GM19395 (cell line): ENCODE data around the gene BCOR.

Source experiments
- ATAC-seq: cut with Tn5 transposase; IDR thresholded peaks from one replicate; pipeline ENCODE4 v1.9.1; 2021; ENCODE audit warnings: mild to moderate bottlenecking, moderate library complexity; ENCODE audit not compliant: unreplicated experiment

BCOR gene

GRCh38 chrX:40035726-40036125, 62.0 kb downstream of the BCOR start:
- ATAC-seq, result no peak

GRCh38 chrX:40031911-40032310, 65.8 kb downstream of the BCOR start:
- no peak for ATAC-seq

GRCh38 chrX:40030205-40030604, 67.6 kb downstream of the BCOR start:
- ATAC-seq, result no peak

- ATAC-seq, result peak; percentile 62
Observed at GRCh38 chrX:40022421-40022820, 75.3 kb downstream of the BCOR start.

- no peak for ATAC-seq
Observed at GRCh38 chrX:40021647-40022046, 76.1 kb downstream of the BCOR start.

GRCh38 chrX:40019541-40019940, 78.2 kb downstream of the BCOR start:
- no peak for ATAC-seq

- no peak for ATAC-seq
Observed at GRCh38 chrX:40018041-40018440, 79.7 kb downstream of the BCOR start.

- ATAC-seq, result no peak
Observed at GRCh38 chrX:40016749-40017148, 81.0 kb downstream of the BCOR start.

GRCh38 chrX:40015693-40016092, 82.1 kb downstream of the BCOR start:
- ATAC-seq, result no peak

GRCh38 chrX:40013266-40014195, 84.2 kb downstream of the BCOR start:
- ATAC-seq, result peak; percentile 33

- peak; percentile 49 for ATAC-seq
Observed at GRCh38 chrX:40012868-40013265, 84.9 kb downstream of the BCOR start.

- no peak for ATAC-seq
Observed at GRCh38 chrX:40012039-40012867, 85.5 kb downstream of the BCOR start.

GRCh38 chrX:40011322-40012038, 86.3 kb downstream of the BCOR start:
- ATAC-seq, result no peak

GRCh38 chrX:40010550-40011321, 87.0 kb downstream of the BCOR start:
- no peak for ATAC-seq

GRCh38 chrX:40009890-40010289, 87.9 kb downstream of the BCOR start:
- ATAC-seq, result no peak

GRCh38 chrX:40009462-40009851, 88.3 kb downstream of the BCOR start:
- no peak for ATAC-seq

- no peak for ATAC-seq
Observed at GRCh38 chrX:40008791-40009461, 88.8 kb downstream of the BCOR start.

- ATAC-seq, result no peak
Observed at GRCh38 chrX:40007756-40008705, 89.7 kb downstream of the BCOR start.
